ENCODE results near the gene ATRIP.

DNA sequence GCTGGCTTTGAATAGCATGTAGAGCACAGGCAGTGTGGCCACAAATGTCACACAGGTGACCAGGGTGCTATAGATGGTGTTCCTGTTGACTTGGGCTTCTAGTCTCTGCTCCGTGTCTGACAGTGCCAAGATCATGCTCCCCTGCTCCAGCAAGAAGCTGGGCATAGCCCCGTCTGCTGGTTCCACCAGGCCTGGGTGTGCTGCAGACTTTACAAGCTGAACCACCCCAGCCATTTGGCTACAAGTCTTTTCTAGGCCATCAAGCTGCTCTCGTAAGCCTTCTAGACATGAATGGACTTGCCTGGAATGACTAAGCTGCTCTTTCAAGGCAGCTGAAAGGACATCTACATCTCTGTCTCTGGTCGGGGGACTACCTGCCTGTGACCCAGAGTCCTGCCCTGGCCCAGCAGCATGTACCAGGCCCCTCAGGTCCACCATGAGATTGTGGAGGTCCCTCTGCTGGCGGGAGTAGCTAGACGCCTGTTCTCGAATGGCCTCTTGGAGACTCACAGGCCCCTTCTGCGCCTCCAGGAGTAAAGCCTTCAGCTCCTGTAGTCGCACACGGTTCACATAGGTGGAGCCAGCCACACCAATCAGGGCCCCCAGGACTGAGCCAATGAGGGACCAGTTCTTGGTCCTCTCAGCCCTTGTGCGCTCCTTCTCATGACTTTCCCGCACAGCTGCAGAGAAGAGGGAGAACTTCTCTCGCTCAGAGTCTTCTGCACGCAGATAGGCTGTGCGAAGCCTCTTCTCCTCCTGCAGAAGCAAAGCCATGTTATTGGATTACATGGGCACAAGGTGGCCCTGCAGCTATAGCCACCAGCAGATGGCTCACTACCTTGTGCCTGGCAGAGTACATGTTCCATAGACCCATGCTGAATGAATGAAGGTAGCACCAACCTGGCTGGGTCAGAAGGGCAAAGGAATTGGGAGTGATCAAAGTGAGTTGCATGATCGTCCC is 13.8 kb upstream of the ATRIP start:
- TF ChIP-seq, protein P1, sequence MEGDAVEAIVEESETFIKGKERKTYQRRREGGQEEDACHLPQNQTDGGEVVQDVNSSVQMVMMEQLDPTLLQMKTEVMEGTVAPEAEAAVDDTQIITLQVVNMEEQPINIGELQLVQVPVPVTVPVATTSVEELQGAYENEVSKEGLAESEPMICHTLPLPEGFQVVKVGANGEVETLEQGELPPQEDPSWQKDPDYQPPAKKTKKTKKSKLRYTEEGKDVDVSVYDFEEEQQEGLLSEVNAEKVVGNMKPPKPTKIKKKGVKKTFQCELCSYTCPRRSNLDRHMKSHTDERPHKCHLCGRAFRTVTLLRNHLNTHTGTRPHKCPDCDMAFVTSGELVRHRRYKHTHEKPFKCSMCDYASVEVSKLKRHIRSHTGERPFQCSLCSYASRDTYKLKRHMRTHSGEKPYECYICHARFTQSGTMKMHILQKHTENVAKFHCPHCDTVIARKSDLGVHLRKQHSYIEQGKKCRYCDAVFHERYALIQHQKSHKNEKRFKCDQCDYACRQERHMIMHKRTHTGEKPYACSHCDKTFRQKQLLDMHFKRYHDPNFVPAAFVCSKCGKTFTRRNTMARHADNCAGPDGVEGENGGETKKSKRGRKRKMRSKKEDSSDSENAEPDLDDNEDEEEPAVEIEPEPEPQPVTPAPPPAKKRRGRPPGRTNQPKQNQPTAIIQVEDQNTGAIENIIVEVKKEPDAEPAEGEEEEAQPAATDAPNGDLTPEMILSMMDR (conservative IDR thresholded peaks at IDR 0.05; ENCODE audit: low read depth, low read length), result peak; percentile 57
- TF ChIP-seq EZH2phosphoT487 (IDR thresholded peaks at IDR 0.05; ENCODE audit: borderline replicate concordance, low read length), result no peak

Data from PC-3 (cell line).